ENCODE data around the gene TTN. TPM values are rescaled to one million over a fixed set of nuclear protein-coding genes. Genes with fewer than 3 reads are reported as not detected.

The TTN gene
- total RNA-seq, 1 experiment from 2014 or later = 1.1 TPM

- Histone ChIP-seq H3K27ac (ENCODE audit: low read length) (no peak overlapping the region), H3K4me2 (ENCODE audit: low read length) (no peak overlapping the region), H2AFZ (ENCODE audit: low read length) (no peak overlapping the region), H3K9me2 (replicated peaks; ENCODE audit: low read length) (no peaks in the 10 kb centered on the region), H3K4me3 (ENCODE audit: low read length) (no peak overlapping the region), H3K9me3 (ENCODE audit: low read length) (no peaks in the 10 kb centered on the region), H3K4me1 (ENCODE audit: insufficient read depth, low read length) (no peaks in the 10 kb centered on the region), H3K79me2 (ENCODE audit: low read length) (no peaks in the 10 kb centered on the region), H4K20me1 (ENCODE audit: low read length) (no peaks in the 10 kb centered on the region), H3K36me3 (ENCODE audit: low read depth, low read length) (peaks cover 54% of the 10 kb centered on the region), H3K9ac (ENCODE audit: low read length) (no peak overlapping the region), H3K27me3 (ENCODE audit: low read length) (no peaks in the 10 kb centered on the region), H3F3A (ENCODE audit: low read length, unreplicated experiment) (no peaks in the 10 kb centered on the region)
- BruUV-seq (replicated peaks) = no TSS peak
- intact Hi-C loops (cut with micrococcal nuclease) = no loop called here
- POLR2A ChIA-PET (ENCODE audit: unreplicated experiment) = no interaction called here
- ATAC-seq (no peak), DNase-seq (no peak)
- CTCF ChIA-PET = no interaction called here
- TF ChIP-seq EZH2 (IDR thresholded peaks at IDR 0.05; ENCODE audit: low read length, unreplicated experiment) = no peak
- TF ChIP-seq CTCF (conservative IDR thresholded peaks at IDR 0.05; ENCODE audit: low read depth, low read length) = no peak
- no peak for TF ChIP-seq EZH2phosphoT487 (IDR thresholded peaks at IDR 0.05; ENCODE audit: borderline replicate concordance, low read length)
Measured at GRCh38 chr2:178499640-178500039, 307.6 kb downstream of the TTN start.

- Histone ChIP-seq H3K9me2 (replicated peaks; ENCODE audit: low read length) (no peaks in the 10 kb centered on the region), H3K4me2 (ENCODE audit: low read length) (no peak overlapping the region), H3K9me3 (ENCODE audit: low read length) (no peaks in the 10 kb centered on the region), H4K20me1 (ENCODE audit: low read length) (no peaks in the 10 kb centered on the region), H3K4me3 (ENCODE audit: low read length) (no peak overlapping the region), H2AFZ (ENCODE audit: low read length) (no peak overlapping the region), H3K27ac (ENCODE audit: low read length) (no peak overlapping the region), H3K9ac (ENCODE audit: low read length) (no peak overlapping the region), H3K4me1 (ENCODE audit: insufficient read depth, low read length) (no peaks in the 10 kb centered on the region), H3K36me3 (ENCODE audit: low read depth, low read length) (peaks cover 53% of the 10 kb centered on the region), H3K27me3 (ENCODE audit: low read length) (no peaks in the 10 kb centered on the region), H3K79me2 (ENCODE audit: low read length) (no peaks in the 10 kb centered on the region), H3F3A (ENCODE audit: low read length, unreplicated experiment) (no peaks in the 10 kb centered on the region)
- TF ChIP-seq CTCF (conservative IDR thresholded peaks at IDR 0.05; ENCODE audit: low read depth, low read length) (no peak), EZH2phosphoT487 (IDR thresholded peaks at IDR 0.05; ENCODE audit: borderline replicate concordance, low read length) (no peak), EZH2 (IDR thresholded peaks at IDR 0.05; ENCODE audit: low read length, unreplicated experiment) (no peak)
- ChIA-PET CTCF (interaction anchor here (0.7 kb wide), 1 partner anchor 775 kb away, joined by 4 read pairs; no protein-coding TSS in a partner anchor), POLR2A (ENCODE audit: unreplicated experiment) (interaction anchor here (0.5 kb wide), 1 partner anchor 16 kb away, joined by 3 read pairs; no protein-coding TSS in a partner anchor)
- DNase-seq = no peak
- intact Hi-C loops (cut with micrococcal nuclease) = no loop called here
- BruUV-seq (replicated peaks) = no TSS peak
- no peak for ATAC-seq
Measured at GRCh38 chr2:178498137-178498536, 309.1 kb downstream of the TTN start.

GRCh38 chr2:178496049-178496448 lies 311.2 kb downstream of the TTN start:
- intact Hi-C loops (cut with micrococcal nuclease) = no loop called here
- Histone ChIP-seq H3K27me3 (ENCODE audit: low read length) (no peaks in the 10 kb centered on the region), H3K4me3 (ENCODE audit: low read length) (no peak overlapping the region), H3K79me2 (ENCODE audit: low read length) (no peaks in the 10 kb centered on the region), H3K9me2 (replicated peaks; ENCODE audit: low read length) (no peaks in the 10 kb centered on the region), H3K4me2 (ENCODE audit: low read length) (no peak overlapping the region), H3K36me3 (ENCODE audit: low read depth, low read length) (peaks cover 50% of the 10 kb centered on the region), H3K27ac (ENCODE audit: low read length) (no peak overlapping the region), H3K4me1 (ENCODE audit: insufficient read depth, low read length) (no peaks in the 10 kb centered on the region), H3F3A (ENCODE audit: low read length, unreplicated experiment) (no peaks in the 10 kb centered on the region), H4K20me1 (ENCODE audit: low read length) (no peaks in the 10 kb centered on the region), H2AFZ (ENCODE audit: low read length) (no peak overlapping the region), H3K9ac (ENCODE audit: low read length) (no peak overlapping the region), H3K9me3 (ENCODE audit: low read length) (no peaks in the 10 kb centered on the region)
- CTCF ChIA-PET = no interaction called here
- POLR2A ChIA-PET (ENCODE audit: unreplicated experiment) = no interaction called here
- no TSS peak for BruUV-seq (replicated peaks)
- ATAC-seq = no peak
- TF ChIP-seq EZH2 (IDR thresholded peaks at IDR 0.05; ENCODE audit: low read length, unreplicated experiment) (no peak), CTCF (conservative IDR thresholded peaks at IDR 0.05; ENCODE audit: low read depth, low read length) (no peak), EZH2phosphoT487 (IDR thresholded peaks at IDR 0.05; ENCODE audit: borderline replicate concordance, low read length) (no peak)
- DNase-seq = no peak

Data from PC-3 (cell line).